GM13977 (cell line): ENCODE data around the gene OR9A4.

Experiments
- DNase-seq: peaks from one replicate; pipeline ENCODE4 v3.0.0; 2012; ENCODE audit warnings: low spot score
- in situ Hi-C: fragments of 300-500 bp; cut with MboI; formaldehyde crosslinking; loops from one replicate; pipeline ENCODE4 v1.12.0; 2022; ENCODE audit warnings: low sequenced_read_pairs, low pct_unique_long_range_greater_than_20kb, mixed read lengths, inconsistent platforms; ENCODE audit not compliant: unreplicated experiment
- TF ChIP-seq, protein P1 (sequence below): IDR thresholded peaks from 2 replicates; pipeline ENCODE4 v1.5.1; 2012; ENCODE audit warnings: mild to moderate bottlenecking, control low read depth; ENCODE audit not compliant: insufficient read depth; ENCODE audit errors: extremely low read depth, missing control alignments

OR9A4 gene, protein sequence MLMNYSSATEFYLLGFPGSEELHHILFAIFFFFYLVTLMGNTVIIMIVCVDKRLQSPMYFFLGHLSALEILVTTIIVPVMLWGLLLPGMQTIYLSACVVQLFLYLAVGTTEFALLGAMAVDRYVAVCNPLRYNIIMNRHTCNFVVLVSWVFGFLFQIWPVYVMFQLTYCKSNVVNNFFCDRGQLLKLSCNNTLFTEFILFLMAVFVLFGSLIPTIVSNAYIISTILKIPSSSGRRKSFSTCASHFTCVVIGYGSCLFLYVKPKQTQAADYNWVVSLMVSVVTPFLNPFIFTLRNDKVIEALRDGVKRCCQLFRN

DNA sequence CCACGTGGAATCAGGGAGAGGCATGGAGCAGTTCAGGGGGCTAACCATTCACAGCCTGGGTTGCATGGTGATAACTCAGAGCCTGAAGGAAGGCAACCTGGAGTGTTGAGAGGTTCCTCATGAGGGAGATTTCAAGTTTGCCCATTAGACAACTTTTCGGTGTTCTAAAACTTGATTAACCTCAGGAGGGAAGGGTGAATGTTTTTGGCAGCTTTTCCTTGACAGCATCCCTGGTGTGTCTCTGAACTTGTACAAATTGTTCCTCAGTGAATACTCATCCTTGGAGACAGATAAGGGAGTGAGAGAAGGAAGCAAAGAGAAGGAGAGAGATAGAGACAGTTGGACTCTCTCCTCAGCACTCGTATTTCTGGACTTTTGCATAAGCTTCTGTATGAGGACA, at the start of gene OR9A4:
TSS of gene OR9A4 (plus strand) at position 301 of the 400 bp plus-strand sequence. CDS start 2,477 bp downstream, outside the sequence.
- TF ChIP-seq, protein P1, sequence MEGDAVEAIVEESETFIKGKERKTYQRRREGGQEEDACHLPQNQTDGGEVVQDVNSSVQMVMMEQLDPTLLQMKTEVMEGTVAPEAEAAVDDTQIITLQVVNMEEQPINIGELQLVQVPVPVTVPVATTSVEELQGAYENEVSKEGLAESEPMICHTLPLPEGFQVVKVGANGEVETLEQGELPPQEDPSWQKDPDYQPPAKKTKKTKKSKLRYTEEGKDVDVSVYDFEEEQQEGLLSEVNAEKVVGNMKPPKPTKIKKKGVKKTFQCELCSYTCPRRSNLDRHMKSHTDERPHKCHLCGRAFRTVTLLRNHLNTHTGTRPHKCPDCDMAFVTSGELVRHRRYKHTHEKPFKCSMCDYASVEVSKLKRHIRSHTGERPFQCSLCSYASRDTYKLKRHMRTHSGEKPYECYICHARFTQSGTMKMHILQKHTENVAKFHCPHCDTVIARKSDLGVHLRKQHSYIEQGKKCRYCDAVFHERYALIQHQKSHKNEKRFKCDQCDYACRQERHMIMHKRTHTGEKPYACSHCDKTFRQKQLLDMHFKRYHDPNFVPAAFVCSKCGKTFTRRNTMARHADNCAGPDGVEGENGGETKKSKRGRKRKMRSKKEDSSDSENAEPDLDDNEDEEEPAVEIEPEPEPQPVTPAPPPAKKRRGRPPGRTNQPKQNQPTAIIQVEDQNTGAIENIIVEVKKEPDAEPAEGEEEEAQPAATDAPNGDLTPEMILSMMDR = no peak
- in situ Hi-C loops = no loop called here
- no peak for DNase-seq

DNA sequence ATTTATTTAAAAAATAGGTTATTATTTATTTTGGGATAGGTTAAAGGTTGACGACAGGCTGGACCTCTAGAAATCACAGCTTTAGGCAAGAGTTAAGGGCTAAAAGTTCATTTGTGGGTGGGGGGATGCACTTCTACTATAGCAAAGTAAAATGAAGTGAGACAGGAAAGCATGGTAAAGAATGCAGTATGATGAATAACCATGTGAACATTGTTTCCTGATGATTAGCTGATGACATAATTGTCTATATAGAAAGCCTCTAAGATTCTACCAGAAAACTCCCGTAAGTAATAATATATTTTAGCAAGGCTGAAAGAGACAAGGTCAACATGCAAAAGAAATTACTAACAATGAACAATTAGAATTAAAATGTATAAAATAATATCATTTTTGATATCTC, 49.2 kb upstream of the OR9A4 start:
- no peak for DNase-seq
- TF ChIP-seq, protein P1 = no peak
- in situ Hi-C loops = no loop called here

DNA sequence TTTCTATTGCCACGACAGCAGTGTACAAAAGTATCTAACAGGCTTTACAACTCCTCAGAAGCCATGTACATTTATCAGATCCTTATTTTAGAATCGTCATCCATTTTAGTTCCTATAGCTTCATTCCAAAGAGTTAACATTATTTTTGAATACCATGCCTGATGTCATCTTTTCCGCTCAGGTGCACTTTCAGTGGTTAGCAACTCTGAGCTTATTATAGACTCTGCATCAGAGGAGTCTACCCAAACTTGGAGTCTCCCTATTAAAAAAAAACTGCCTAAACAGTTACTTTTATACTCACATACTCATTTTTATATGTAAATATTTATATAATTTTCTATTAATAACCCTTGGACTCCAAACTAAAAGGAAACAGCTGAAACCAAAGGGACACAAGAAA, 43.3 kb upstream of the OR9A4 start:
- TF ChIP-seq, protein P1 = no peak
- DNase-seq = peak; percentile 10
- in situ Hi-C loops = no loop called here

DNA sequence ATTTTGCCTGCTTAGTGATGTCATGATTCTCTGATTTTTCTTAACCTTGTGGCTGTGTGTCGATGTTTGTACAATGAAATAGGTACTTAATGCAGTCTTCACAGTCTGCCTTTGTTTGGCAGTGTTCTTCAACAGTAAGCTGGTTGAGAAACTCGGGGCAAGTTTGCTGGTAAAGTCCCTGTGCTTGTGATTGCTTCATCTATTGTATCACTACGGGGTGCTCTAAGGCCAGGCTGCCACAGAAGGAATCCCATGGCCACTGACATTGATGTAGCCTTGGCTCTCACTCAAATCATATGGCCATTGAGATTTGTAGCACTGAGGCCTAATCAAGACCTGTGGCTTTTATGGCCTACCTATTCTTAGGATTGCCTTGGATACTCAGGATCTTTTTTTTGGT, 41.4 kb upstream of the OR9A4 start:
- TF ChIP-seq, protein P1 = no peak
- no peak for DNase-seq
- in situ Hi-C loops = no loop called here

DNA sequence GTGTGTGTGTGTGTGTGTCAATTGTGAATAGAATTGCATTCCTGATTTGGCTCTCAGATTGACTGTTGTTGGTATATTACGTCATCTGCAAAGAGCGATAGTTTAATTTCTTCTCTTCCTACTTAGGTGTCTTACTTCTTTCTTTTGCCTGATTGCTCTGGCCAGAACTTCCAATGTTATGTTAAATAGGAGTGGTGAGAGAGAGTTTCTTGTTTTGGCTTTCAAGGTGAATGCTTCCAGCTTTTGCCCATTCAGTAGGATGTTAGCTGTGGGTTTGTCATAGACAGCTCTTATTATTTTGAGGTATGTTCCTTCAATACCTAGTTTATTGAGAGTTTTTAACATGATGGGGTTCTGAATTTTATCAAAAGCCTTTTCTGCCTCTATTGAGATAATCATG, 40.7 kb upstream of the OR9A4 start:
- in situ Hi-C loops = no loop called here
- DNase-seq = no peak

DNA sequence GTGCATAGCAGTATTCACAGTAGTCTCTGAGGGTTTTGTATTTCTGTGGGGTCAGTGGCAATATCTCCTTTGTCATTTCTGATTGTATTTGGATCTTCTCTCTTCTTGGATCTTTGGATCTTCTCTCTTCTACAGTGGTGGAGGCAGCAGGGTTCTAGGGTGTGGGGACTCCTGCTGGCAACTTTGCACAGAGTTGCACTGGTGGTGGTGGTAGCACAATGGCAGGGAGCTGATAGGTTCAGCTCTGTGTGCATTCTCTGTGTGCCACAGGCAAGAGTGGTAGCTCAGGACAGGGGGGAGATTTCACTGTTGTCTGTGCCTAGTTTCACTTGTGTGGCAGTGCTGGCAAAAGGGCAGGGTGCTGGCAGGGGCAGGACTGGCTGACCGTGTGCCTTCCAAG, 39.8 kb upstream of the OR9A4 start:
- in situ Hi-C loops = no loop called here
- DNase-seq = no peak
- TF ChIP-seq, protein P1 = no peak

More for the DNA sequence above, 40.7 kb upstream of the OR9A4 start:
- TF ChIP-seq, protein P1 = no peak

DNA sequence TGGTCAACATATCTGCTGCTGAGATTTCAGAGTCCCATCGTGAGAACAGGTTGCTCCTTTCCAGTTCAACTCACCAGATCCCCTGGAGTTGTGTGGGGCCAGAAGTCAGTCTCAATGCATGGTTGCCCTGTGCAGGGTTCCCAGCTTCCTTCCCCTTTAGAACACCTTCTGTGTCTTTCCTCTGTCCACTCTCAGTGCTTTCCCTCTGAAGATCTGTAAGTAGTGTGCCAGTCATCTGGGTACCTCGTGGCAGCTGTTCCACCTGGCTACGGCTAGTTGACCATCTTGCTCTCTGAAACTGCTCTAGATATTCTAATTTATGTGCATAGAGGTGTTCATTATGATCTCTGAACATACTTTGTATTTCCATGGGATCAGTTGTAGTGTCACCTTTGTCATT, 38.8 kb upstream of the OR9A4 start:
- in situ Hi-C loops = no loop called here
- no peak for DNase-seq
- TF ChIP-seq, protein P1 = no peak
